Measurements from ENCODE around the gene MBNL1.
"Not testable (repeated sequence)": the region's sequence is repeated elsewhere in the genome, so short reads cannot be mapped to it uniquely, and the experiment has no call there.

MBNL1 gene

DNA sequence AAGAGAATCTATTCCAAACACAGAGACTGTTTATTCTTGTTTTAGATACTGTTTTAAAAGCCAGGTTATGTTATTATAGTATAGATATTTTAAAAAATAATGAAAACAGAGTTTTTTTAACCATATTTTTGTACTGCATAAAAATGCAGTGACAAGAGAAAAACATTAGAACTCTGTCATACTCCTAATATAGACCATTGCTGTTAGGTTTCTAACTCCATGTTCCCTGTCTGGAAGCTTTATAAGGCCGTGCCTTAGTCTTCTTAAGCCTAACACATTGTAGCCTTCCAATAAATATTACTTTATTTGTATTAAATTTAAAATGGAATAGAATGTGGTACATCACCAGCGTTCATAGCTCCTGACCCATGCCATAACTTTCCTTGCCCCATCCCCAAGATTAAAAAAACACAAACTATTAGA is 53.2 kb downstream of the MBNL1 start:
- DNase-seq, result no peak

DNA sequence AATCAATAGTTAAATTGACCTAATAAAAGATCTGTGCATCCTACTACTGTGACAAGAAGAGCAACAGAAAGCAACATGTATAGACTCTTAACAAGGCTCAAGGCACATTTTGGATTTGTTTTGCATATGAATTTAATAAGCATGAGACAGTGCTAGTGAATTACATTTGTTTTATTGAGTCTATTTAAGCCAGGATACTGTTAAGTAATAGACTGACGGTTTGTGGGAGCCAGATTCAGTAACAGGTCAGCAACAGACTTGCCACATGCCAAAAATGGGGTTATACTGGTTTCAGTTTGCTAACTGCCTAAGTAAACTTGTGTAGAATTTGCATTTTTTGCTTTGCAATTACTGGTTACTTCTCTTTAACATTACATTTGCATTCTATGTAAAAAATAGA is 54.0 kb downstream of the MBNL1 start:
- no peak for DNase-seq

DNA sequence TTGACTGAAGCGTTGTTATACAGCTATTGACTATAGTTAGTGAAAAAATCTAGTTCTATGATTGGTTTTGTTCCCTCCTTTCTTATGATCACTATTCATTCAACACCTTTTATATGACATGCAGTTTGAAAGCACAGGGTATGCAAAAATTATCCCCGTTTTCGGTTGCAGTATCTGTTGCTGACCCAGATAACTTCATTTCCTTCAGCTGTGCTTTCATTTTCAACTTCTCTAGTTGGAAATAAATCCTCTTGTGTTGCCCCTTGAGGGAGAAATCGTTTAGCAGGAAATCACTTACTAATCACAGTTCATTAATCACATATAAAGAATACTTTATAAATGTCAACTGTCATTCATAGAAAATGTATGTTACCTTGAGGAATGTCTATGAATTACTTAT is 55.1 kb downstream of the MBNL1 start:
- no peak for DNase-seq

DNA sequence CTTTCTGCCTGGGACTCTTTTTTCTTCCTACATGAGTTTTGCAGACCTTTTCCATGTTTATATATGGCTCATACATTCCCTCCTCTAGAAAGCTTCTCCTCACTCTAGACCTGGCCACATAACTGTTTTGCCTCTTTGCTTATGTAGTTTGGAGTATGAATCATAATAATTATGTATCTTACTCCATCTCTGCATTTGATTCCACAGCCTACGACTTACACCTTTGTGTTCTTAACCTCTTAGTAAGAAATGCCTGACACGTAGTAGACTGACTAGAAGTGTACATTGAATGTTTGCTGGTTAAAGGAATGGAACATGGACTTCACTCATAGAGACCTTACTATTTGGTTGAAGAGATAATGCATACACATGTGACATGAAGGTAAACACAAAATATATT is 56.4 kb downstream of the MBNL1 start:
- no peak for DNase-seq

DNA sequence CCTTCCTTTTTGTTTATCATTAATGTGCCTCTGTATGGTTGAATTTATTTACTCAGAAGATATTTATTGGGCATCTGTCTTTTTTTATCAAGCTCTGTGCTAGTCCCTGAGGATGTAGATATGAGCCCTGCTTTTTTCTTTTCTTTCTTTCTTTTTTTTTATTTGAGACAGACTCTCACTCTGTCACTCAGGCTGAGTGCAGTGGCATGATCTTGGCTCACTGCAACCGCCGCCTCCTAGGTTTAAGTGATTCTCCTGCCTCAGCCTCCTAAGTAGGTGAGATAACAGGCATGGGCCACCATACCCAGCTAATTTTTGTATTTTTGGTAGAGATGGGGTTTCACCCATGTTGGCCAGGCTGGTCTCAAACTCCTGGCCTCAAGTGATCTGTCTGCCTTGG is 58.5 kb downstream of the MBNL1 start:
- no peak for DNase-seq

DNA sequence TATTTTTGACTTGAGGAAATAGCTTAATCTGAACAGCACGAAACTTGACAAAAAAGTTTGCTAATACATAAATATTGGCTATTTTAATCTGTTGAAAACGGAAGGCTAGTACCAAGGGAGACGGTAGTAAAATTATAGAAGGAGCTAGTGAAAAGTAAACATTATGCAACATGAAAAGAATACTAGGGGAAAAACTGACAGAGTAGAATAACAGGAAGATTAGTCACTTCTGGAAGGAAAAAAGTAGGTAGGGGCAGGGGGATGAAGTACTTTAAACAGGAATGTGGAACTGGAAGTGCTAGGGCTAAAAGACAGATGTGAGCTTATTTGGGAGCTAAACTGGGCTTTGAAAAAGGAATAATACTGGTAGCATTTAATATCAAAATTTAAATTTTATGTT is 60.1 kb downstream of the MBNL1 start:
- DNase-seq, result no peak

DNA sequence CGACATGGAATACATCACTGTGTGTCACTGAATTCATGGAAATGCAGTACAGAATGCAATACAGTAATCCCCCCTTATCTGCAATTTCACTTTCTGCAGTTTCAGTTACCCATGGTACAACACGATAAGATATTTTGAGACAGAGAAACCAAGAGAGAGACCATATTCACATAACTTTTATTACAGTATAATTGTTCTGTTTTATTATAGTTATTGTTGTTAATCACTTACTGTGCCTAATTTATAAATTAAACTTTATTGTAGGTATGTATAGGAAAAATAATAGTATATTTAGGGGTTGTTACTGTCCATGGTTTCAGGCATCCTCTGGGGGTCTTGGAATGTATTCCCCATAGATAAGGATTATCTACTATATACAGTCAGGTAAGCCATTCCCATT is 61.8 kb downstream of the MBNL1 start:
- DNase-seq, result no peak

DNA sequence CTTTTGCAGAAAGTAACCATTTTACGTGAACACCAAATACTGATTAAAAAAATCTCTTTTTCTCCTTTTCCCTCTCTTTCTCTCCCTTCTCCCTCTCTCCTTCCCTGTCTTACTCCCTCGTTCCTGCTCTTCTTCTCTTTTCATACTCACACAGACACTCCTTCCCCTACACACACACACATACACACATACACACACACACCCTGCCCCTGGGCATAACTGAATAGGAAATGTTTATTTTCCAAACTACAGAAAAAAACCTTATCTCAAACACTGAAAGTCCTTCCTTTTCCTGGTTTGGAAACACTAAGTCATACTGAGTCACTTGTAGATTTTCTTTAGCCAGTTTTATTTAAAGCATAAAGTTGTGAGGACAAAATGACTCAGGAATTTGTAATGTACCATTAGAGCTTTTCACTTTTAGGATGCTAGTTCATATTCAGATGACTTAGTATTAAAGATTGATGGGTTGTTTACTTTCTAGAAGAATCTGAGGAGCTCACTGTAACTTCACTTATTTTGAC is 62.4 kb downstream of the MBNL1 start:
- DNase-seq, result no peak

DNA sequence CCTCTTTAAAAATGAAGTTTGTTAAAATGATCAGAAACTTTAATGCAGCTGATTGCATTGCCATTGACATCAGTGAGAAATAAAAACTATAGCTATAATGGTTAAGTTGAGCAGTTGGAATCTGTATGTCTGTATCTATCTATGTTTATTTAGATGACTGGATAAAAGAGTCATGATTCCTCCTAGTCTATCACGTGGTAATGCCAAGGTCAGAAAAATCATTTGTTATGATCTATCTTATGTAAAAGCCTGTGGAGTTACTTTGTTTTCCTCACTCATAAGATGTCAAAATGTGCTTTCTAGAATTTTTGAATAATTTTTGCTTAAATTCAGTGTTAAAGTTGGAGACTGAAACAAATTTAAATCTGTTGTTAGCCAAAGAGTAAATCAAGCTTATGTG is 63.3 kb downstream of the MBNL1 start:
- DNase-seq, result no peak

DNA sequence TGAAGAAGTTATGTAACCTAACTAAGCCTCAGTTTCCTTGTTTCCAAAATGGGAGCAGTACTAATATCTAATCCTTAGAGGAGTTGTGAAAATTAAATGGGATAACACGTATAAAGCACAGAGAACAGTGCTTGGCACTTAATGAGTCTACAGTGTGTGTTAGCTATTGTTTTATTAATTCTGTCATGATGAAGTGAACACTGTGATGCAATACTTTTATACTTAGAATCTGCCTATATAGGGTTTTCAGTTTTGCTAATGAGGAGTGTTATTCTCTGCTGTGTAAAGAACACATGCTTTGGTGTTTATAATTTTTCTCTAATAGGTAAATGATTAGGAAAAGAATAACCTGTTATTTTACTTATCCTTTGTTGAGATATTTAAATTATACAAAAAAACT is 65.2 kb downstream of the MBNL1 start:
- DNase-seq, result no peak

DNA sequence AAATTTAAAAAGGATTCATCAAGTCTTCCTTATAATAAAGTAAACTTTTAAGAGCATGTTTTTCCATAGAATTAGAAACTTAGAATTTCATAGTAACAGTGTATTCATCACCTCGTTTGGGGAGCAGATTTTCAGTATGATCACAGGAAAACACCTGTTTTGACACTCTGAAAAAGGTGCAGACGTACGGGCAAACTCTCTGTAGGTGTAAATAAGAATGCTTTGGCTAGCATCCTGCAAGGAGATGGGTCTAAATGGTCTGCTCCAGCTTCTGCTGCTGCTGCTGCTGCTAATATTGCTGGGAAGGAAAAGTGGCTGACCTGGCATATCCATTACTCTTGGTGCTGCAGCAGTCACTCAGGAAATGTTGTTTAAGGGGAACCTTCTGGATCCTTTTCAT is 66.0 kb downstream of the MBNL1 start:
- no peak for DNase-seq

DNA sequence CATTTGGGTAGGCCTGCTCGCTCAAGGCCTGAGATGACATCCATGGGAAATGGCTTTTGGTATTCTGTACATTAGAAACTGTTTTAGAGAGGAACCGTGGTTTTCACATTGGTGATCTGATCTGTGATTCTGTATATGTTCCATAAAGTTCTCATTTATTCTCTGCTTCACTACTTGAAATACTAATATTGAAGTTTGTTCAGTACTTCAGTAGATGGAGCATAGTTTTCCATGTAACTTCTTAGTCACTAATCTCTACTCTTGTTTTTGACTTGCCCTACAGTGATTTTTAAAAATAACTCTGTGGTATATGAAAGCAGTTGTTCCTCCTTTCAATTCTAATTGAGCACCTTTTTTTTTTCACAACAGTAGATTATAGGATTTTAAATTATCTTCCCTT is 66.5 kb downstream of the MBNL1 start:
- no peak for DNase-seq

DNA sequence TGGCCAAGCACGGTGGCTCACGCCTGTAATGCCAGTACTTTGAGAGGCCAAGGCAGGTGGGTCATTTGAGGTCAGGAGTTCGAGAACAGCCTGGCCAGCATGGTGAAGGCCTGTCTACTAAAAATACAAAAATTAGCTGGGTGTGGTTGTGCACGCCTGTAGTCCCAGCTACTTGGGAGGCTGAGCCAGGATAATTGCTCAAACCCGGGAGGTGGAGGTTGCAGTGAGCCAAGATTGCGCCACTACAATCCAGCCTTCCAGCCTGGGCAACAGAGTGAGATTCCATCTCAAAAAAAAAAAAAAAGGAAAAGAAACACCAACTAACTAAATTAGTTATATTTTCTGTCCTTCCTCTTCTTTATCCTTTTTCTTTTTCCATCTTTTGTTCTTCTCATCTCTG is 68.6 kb downstream of the MBNL1 start:
- DNase-seq, result not testable (repeated sequence)

DNA sequence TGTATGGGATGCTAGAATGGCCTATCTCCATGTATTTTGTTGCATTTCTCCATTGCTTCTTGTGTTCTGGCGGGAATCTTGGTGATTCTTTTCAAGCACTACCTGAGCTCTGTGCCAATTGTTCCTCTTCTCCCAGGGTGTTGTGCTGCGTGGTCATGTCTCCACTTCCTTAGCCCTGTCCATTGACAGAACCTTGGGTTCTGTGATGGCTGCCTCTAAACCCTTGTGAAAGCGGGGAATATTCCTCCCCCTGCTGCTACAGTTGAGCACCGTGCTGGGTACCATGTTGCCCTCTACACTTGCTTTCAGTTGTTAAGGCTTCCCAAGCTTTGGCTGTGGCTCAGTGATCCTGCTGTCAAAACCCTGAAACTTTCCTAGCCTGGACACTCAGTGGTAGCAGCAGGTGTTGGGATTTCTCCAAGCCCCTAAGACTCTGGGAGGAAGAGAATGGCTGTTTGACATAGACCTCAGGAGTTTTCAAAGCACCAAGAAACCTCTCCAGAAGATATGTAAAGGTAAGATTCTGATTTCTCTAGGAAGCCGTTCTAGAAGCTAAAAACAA is 69.5 kb downstream of the MBNL1 start:
- DNase-seq, result no peak

DNA sequence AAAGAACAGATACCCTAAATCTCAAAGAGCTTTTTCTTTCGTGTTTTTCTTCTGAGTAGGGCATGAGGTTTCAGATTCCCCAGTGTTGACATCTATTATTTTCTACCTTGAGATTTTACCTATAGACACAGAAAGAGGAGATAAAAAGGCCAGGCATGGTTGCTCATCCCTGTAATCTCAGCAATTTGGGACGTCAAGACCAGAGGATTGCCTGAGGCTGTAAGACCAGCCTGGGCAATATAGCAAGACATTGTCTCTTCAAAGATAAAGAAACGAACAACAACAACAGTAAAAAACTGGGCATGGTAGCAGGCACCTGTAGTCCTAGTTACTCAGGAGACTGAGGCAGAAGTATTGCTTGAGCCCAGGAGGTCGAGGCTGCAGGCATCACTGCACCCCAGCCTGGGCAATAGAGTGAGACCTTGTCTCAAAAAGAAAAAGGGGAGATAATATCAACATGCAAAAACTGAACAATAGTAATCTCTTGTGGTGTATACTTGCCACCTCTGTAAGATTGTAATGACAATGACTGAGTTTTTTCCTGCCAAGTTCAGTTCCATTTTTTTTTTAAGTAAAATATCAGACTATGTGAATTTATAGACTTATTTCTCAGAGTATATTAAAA is 71.3 kb downstream of the MBNL1 start:
- DNase-seq, result no peak

DNA sequence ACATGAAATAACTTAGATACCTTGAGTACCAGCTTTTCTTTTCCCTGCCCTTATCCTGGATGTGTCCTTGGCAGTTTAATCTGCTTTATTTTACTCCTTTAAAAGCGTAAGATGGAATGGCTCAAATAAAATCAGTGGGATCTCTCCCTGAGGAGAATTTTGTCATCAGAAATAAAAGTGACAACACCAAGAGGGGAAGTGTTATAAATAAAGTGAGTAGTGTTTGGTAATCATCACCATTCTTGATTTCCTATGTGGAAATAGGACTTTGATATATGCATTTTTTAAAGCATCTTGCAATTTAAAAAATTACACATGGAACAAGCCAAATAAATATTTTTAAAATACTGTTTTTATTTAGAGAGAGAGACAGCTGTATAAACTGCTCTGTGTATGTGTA is 76.5 kb downstream of the MBNL1 start:
- DNase-seq, result no peak

DNA sequence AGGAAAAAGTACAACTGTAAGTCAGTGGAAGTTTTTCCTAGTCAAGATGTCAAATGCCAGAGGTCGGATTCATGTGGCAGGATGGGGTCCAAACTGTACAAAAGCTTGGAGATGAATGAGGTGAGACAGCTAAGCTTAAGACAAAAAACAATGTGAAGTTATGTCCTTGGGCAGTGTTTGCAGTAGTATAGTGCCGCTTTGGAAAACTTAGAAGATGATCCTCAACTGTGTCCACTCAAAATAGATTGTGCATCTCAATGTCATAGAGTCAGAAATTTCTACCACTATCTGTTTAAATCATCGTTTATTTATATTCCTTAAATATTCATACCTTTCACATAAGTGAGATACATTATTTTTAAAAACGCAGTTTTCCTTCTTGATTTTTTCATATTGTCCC is 77.3 kb downstream of the MBNL1 start:
- no peak for DNase-seq

DNA sequence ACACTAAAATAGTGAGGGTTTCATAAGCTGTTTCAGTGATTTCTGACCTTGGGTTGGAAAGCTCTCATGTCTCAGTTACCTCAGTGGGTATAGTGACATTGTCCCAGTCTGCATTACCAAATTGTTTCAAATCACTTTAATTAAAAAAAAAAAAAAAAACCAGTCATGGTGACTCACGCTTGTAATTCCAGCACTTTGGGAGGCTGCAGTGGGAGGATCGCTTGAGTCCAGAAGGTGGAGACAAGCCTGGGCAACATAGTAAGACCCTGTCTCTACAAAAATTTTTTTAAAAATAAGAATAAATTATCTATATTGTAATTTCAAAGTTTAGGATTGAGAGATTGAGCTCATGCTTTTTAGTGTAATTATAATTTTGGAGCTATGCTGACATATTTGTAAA is 78.0 kb downstream of the MBNL1 start:
- DNase-seq, result no peak

DNA sequence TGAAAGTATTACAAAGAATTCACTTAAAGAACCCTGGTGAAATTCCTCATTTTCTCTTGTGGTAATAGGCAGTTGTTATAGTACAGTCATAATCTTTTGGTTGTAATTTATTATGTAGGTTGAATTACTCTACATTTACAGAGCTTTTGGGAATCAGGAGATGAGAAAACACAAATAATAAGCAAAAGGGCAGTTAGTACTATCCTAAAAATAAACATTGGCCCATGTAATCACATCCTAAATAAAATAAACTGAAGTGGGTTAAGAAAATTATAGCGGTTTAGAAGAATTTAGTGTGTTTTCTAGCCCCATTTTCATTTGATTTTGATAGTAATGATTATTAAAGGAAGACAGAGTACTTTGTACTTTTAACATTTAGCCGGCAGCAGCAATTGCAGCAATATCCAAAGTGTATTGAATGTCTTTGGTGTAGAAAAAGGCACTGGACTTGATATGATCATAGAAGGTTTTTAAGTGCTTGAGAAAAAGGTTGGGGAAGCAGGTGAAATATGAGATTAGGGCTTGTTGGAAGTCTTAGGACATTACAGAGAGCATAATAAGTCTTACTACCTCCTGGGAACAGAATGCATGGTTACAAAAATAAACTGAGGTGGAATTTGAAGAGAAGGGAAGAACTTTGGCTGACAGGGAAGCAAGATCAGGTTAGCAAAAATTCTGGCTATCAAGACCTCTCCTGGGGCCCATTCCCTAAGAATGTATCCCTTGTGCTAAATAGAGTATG is 79.9 kb downstream of the MBNL1 start:
- no peak for DNase-seq

DNA sequence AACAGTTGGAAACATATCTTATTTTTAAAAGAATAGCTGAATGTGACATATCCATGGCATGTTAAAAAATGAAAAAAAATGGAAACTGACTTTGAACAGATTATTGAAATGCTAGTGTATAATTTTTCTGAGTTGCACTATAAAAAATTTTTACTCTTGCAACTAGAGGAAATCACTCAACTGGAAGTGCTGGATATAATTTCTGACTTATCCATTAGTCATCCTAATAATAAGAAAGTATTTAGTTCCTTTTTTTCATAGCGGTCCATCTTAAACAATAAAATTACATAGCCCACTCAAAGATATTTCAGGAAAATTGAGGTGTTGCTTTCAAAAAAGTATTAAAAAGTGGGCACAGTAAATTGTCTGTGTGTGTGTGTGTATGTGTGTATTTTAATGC is 80.7 kb downstream of the MBNL1 start:
- no peak for DNase-seq

DNA sequence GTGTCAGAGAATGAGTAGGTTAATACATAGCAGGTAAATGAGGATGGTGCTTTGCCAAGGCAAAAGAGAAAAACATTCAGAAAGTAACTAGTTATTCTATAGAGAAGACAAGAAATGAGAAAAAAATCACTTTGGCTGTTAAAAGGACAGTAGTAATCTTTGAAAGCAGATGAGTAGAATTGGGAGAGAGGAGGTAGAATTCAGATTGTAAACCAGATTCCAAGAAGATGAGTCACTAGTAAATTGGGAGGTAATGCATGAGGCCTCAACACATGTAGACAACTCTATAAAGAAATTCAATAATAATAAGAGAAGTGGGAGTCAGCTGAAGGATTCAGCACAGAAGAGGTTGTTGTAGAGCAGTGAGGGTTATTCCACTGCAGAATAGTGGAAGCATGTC is 81.4 kb downstream of the MBNL1 start:
- DNase-seq, result no peak

DNA sequence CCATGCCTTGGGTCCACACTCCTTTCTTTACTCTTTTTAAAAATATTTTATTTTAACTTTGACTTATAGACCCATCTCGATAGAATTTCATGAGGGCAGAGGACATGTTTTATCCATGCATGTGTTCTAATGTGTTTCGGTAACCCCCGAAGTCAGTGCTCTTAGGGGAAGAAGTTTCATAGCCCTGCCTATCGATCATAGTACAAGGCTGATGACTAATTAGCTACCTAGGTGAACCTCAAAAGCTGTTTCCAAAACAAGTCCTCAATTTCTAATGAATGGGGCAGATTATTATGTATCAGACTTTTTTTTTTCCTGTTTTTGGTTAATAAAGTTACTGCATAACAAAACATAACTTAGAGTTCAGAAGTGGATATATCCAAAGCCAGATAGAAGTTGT is 82.0 kb downstream of the MBNL1 start:
- no peak for DNase-seq

DNA sequence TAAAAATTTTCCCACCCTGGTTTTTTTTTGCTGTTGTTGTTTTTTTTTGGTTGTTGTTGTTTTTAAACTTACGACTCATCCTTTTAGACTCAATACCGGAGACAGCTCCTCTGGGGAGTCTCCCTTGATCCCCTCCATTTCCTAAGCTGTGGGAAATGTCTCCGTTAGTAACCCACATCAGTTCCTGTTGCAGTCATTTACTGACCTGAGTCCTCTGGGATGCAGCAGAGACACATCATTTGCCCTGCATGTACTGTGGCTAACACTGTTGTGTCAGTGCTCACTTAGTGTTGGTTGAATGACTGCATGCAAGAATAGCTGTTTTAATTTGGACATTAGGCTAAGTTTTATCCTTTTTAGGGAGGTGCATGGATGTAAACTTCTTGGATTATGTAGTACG is 83.8 kb downstream of the MBNL1 start:
- DNase-seq, result no peak

DNA sequence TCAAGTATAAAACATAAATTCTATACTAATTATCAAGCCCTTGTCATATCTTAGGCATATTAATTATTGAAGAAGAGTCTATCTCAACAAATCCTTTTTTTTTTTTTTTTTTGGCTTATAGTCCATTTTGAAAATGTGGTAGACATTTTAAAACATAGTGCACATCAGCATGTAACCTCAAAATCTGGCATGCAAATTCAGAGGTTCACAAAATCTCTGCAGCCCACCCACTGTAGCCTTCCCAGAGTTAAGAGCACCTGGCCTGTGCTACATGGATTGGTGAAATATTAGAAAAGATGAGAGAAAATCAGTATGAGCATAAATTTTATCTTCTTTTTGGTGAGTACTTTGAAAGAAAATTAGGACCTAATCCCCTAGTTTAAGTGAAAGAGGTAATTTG is 84.8 kb downstream of the MBNL1 start:
- DNase-seq, result no peak
